Endothelial cell of umbilical vein (primary cell): Measurements from ENCODE around the gene HECW1. TPM values are rescaled to one million over a fixed set of nuclear protein-coding genes. Genes with fewer than 3 reads are reported as not detected.

Experiments used
- BruUV-seq: library from RNA; stranded (reverse); fragments of 400-500 nt; replicated peaks from 2 replicates; lab custom pipeline; 2021; lab: Mats Ljungman, UMichigan
- CTCF ChIA-PET: fragments of 300-600, 350-600 bp; sonication (Branson Sonifier 250); formaldehyde crosslinking; loops from one replicate; lab custom pipeline; 2021; ENCODE audit warnings: antibody characterized with exemption, inconsistent platforms; lab: Charles Lee
- POLR2A ChIA-PET: fragments of 300-600, 350-600 bp; sonication (Branson Sonifier 250); formaldehyde crosslinking; loops from one replicate; lab custom pipeline; 2021; ENCODE audit warnings: antibody characterized with exemption, inconsistent platforms; lab: Charles Lee
- DNase-seq: peaks from one replicate; pipeline ENCODE4 v3.0.0-alpha.2; 2011; ENCODE audit warnings: low read depth, low spot score
- FAIRE-seq: peaks from 2 replicates; lab custom pipeline; 2011; peaks lifted over from hg19 to GRCh38; lab: Jason Lieb, UNC
- H2AFZ ChIP-seq: 2 replicates; pipeline ENCODE4 v1.6.0; 2012; ENCODE audit warnings: low read depth, low read length, control low read depth, inconsistent platforms
- H3K27ac ChIP-seq: 2 replicates; pipeline ENCODE4 v1.5.1; 2011; ENCODE audit warnings: low read depth, mild to moderate bottlenecking, control low read depth, low read length, moderate library complexity; ENCODE audit not compliant: insufficient read depth
- H3K27me3 ChIP-seq, 2 experiments: 2 replicates each; pipeline versions ENCODE4 v1.6.0 to v1.6.1; 2011; ENCODE audit warnings: low read length in 2 of 2, mixed read lengths in 1 of 2; ENCODE audit not compliant: control insufficient read depth in 2 of 2, insufficient read depth in 2 of 2
- H3K36me3 ChIP-seq, 2 experiments: 2 replicates in 1 of 2; 3 replicates in 1 of 2; pipeline ENCODE4 v1.5.1; 2011; ENCODE audit warnings: low read length in 2 of 2, mild to moderate bottlenecking in 1 of 2, moderate library complexity in 1 of 2; ENCODE audit not compliant: control insufficient read depth in 2 of 2, insufficient read depth in 2 of 2; ENCODE audit errors: extremely low read depth in 1 of 2
- H3K4me1 ChIP-seq: 3 replicates; pipeline ENCODE4 v1.5.1; 2011; ENCODE audit warnings: mild to moderate bottlenecking, low read length; ENCODE audit not compliant: control insufficient read depth, insufficient read depth; ENCODE audit errors: extremely low read depth
- H3K4me2 ChIP-seq: 2 replicates; pipeline ENCODE4 v1.6.1; 2011; ENCODE audit warnings: low read length, control low read depth, mixed read lengths; ENCODE audit not compliant: insufficient read depth
- H3K4me3 ChIP-seq, 3 experiments: fragments of 200-600 bp in 1 of 3; sonication (generic), shearing (Covaris generic) in 1 of 3; replicated peaks in 1 of 3; 2 replicates each; pipeline ENCODE4 v1.5.1; 2011 to 2016; ENCODE audit warnings: control low read depth in 3 of 3, low read length in 3 of 3, mild to moderate bottlenecking in 2 of 3, inconsistent platforms in 1 of 3, low read depth in 1 of 3, moderate library complexity in 1 of 3; ENCODE audit not compliant: insufficient read depth in 1 of 3
- H3K79me2 ChIP-seq: 2 replicates; pipeline ENCODE4 v1.6.0; 2012; ENCODE audit warnings: low read length, inconsistent platforms; ENCODE audit not compliant: control insufficient read depth, insufficient read depth
- H3K9ac ChIP-seq: replicated peaks from 2 replicates; pipeline ENCODE3; 2011; ENCODE audit warnings: low read length, control low read depth; ENCODE audit not compliant: insufficient read depth; ENCODE audit errors: extremely low read depth
- H3K9me1 ChIP-seq: replicated peaks from 3 replicates; pipeline ENCODE4 v1.6.0; 2011; ENCODE audit warnings: mild to moderate bottlenecking, low read length; ENCODE audit not compliant: control insufficient read depth, insufficient read depth; ENCODE audit errors: extremely low read depth
- H3K9me3 ChIP-seq: replicated peaks from 2 replicates; pipeline ENCODE4 v1.5.1; 2012; ENCODE audit warnings: low read length, inconsistent platforms; ENCODE audit not compliant: control insufficient read depth, insufficient read depth
- H4K20me1 ChIP-seq: replicated peaks from 2 replicates; pipeline ENCODE3; 2011; ENCODE audit warnings: mild to moderate bottlenecking, low read length; ENCODE audit not compliant: control insufficient read depth, insufficient read depth; ENCODE audit errors: extremely low read depth
- EZH2 ChIP-seq: IDR thresholded peaks from 2 replicates; pipeline ENCODE4 v1.6.1; 2012; ENCODE audit warnings: borderline replicate concordance, low read depth, mild to moderate bottlenecking, moderate library complexity, low read length, inconsistent platforms; ENCODE audit not compliant: severe bottlenecking
- FOS ChIP-seq: IDR thresholded peaks from 2 replicates; pipeline ENCODE4 v1.6.1; 2011; ENCODE audit warnings: mild to moderate bottlenecking, low read length, moderate library complexity, borderline replicate concordance; ENCODE audit not compliant: insufficient read depth
- GATA2 ChIP-seq: IDR thresholded peaks from 2 replicates; pipeline ENCODE4 v1.7.0; 2011; ENCODE audit warnings: low read depth, mild to moderate bottlenecking, moderate library complexity, mixed read lengths, low read length; ENCODE audit not compliant: insufficient read length, insufficient read depth
- JUN ChIP-seq: IDR thresholded peaks from 2 replicates; pipeline ENCODE4 v1.6.1; 2011; ENCODE audit warnings: borderline replicate concordance, low read depth; ENCODE audit not compliant: insufficient read length, insufficient read depth
- MAX ChIP-seq: IDR thresholded peaks from 2 replicates; pipeline ENCODE4 v1.6.1; 2011; ENCODE audit not compliant: insufficient read depth, insufficient read length
- MYC ChIP-seq: IDR thresholded peaks from one replicate; pipeline ENCODE4 v1.6.1; 2011; ENCODE audit warnings: mild to moderate bottlenecking, low read depth, low read length
- POLR2A ChIP-seq: IDR thresholded peaks from 2 replicates; pipeline ENCODE4 v1.6.1; 2012; ENCODE audit warnings: low read depth, mild to moderate bottlenecking, control low read depth, low read length
- POLR2AphosphoS5 ChIP-seq: IDR thresholded peaks from 2 replicates; pipeline ENCODE4 v1.6.1; 2012; ENCODE audit warnings: low read depth, mild to moderate bottlenecking, control low read depth, low read length, moderate library complexity; ENCODE audit not compliant: insufficient read depth
- dilution Hi-C: fragments of 300-500 bp; cut with MboI; formaldehyde crosslinking; loops from one replicate; pipeline ENCODE4 v1.15.0; 2019; ENCODE audit warnings: low sequenced_read_pairs; ENCODE audit not compliant: extremely low pct_ligation_motif_present
- intact Hi-C: fragments of 100-400 bp; cut with micrococcal nuclease; formaldehyde crosslinking; loops from one replicate; pipeline ENCODE4 v1.10.0; 2022
- polyA plus RNA-seq, 4 experiments: library from polyadenylated mRNA; depleted of rRNA in 3 of 4; stranded (reverse) in 3 of 4; unstranded in 1 of 4; fragments of >200 nt; gene quantifications; 2 replicates each; pipeline versions ENCODE4 v1.2.1 to v1.2.3, GENCODE V29; 2011 to 2012; ENCODE audit warnings: missing spikeins in 1 of 4
- total RNA-seq: library from RNA; stranded (reverse); gene quantifications from 2 replicates; pipeline ENCODE4 v1.2.3, GENCODE V29; 2021
- TF ChIP-seq, protein P1 (sequence below), 2 donors: IDR thresholded peaks; 1 replicate in 1 of 2; 2 replicates in 1 of 2; pipeline ENCODE4 v1.5.1; 2011; ENCODE audit warnings: low read length in 2 of 2, mild to moderate bottlenecking in 2 of 2, moderate library complexity in 2 of 2, control low read depth in 1 of 2, inconsistent platforms in 1 of 2, low read depth in 1 of 2; ENCODE audit not compliant: insufficient read depth in 1 of 2; ENCODE audit errors: extremely low read depth in 1 of 2

HECW1 gene
- total and polyA plus RNA-seq, 2 donors (not counting 3 experiments of a cell fraction or from before 2014, with no cell fraction given) = not detected

- no peak overlapping the region for H3K27ac ChIP-seq
- no peaks in the 10 kb centered on the region for H3K79me2 ChIP-seq
- no peak overlapping the region for H3K4me3 ChIP-seq
- H4K20me1 ChIP-seq = no peaks in the 10 kb centered on the region
- dilution Hi-C loops (no loop called here), intact Hi-C loops (no loop called here)
- no peak for TF ChIP-seq MYC
- TF ChIP-seq, protein P1, sequence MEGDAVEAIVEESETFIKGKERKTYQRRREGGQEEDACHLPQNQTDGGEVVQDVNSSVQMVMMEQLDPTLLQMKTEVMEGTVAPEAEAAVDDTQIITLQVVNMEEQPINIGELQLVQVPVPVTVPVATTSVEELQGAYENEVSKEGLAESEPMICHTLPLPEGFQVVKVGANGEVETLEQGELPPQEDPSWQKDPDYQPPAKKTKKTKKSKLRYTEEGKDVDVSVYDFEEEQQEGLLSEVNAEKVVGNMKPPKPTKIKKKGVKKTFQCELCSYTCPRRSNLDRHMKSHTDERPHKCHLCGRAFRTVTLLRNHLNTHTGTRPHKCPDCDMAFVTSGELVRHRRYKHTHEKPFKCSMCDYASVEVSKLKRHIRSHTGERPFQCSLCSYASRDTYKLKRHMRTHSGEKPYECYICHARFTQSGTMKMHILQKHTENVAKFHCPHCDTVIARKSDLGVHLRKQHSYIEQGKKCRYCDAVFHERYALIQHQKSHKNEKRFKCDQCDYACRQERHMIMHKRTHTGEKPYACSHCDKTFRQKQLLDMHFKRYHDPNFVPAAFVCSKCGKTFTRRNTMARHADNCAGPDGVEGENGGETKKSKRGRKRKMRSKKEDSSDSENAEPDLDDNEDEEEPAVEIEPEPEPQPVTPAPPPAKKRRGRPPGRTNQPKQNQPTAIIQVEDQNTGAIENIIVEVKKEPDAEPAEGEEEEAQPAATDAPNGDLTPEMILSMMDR (IDR thresholded peaks at IDR 0.05; ENCODE audit: extremely low read depth in 1 of 2, insufficient read depth in 1 of 2, low read depth in 1 of 2, low read length in 2 of 2) = no peak
- TF ChIP-seq JUN = no peak
- TF ChIP-seq MAX = no peak
- no peak for TF ChIP-seq EZH2
- TF ChIP-seq POLR2A = no peak
- TF ChIP-seq GATA2 = no peak
- TF ChIP-seq FOS = no peak
- no peak for TF ChIP-seq POLR2AphosphoS5
- H3K9me1 ChIP-seq = no peaks in the 10 kb centered on the region
- H3K4me2 ChIP-seq = no peak overlapping the region
- no peaks in the 10 kb centered on the region for H3K4me1 ChIP-seq
- no TSS peak for BruUV-seq
- peaks cover 0 to 2% of the 10 kb centered on the region in 2 experiments for H3K27me3 ChIP-seq
- ChIA-PET CTCF (no interaction called here), POLR2A (no interaction called here)
- no peak overlapping the region for H3K9ac ChIP-seq
- FAIRE-seq (no peak), DNase-seq (no peak)
- no peaks in the 10 kb centered on the region for H3K36me3 ChIP-seq
- no peak overlapping the region for H2AFZ ChIP-seq
- H3K9me3 ChIP-seq = no peaks in the 10 kb centered on the region
Observed at GRCh38 chr7:43081603-43082002, 30.8 kb upstream of the HECW1 start.
